GM13977 (cell line): ENCODE measurements around the gene HES3.

Experiments used
- DNase-seq: peaks from one replicate; pipeline ENCODE4 v3.0.0; 2012; ENCODE audit warnings: low spot score
- in situ Hi-C: fragments of 300-500 bp; cut with MboI; formaldehyde crosslinking; loops from one replicate; pipeline ENCODE4 v1.12.0; 2022; ENCODE audit warnings: low sequenced_read_pairs, low pct_unique_long_range_greater_than_20kb, mixed read lengths, inconsistent platforms; ENCODE audit not compliant: unreplicated experiment
- TF ChIP-seq, protein P1 (sequence below): IDR thresholded peaks from 2 replicates; pipeline ENCODE4 v1.5.1; 2012; ENCODE audit warnings: mild to moderate bottlenecking, control low read depth; ENCODE audit not compliant: insufficient read depth; ENCODE audit errors: extremely low read depth, missing control alignments

HES3 gene

GRCh38 chr1:6263716-6264115, 19.7 kb downstream of the HES3 start:
- DNase-seq, result no peak
- TF ChIP-seq, protein P1, sequence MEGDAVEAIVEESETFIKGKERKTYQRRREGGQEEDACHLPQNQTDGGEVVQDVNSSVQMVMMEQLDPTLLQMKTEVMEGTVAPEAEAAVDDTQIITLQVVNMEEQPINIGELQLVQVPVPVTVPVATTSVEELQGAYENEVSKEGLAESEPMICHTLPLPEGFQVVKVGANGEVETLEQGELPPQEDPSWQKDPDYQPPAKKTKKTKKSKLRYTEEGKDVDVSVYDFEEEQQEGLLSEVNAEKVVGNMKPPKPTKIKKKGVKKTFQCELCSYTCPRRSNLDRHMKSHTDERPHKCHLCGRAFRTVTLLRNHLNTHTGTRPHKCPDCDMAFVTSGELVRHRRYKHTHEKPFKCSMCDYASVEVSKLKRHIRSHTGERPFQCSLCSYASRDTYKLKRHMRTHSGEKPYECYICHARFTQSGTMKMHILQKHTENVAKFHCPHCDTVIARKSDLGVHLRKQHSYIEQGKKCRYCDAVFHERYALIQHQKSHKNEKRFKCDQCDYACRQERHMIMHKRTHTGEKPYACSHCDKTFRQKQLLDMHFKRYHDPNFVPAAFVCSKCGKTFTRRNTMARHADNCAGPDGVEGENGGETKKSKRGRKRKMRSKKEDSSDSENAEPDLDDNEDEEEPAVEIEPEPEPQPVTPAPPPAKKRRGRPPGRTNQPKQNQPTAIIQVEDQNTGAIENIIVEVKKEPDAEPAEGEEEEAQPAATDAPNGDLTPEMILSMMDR, result no peak
- in situ Hi-C loops, result no loop called here

- no peak for DNase-seq
- in situ Hi-C loops, result no loop called here
Observed at GRCh38 chr1:6265151-6265550, 21.2 kb downstream of the HES3 start.

GRCh38 chr1:6266641-6267040, 22.7 kb downstream of the HES3 start:
- in situ Hi-C loops, result no loop called here
- TF ChIP-seq, protein P1, result no peak
- DNase-seq, result no peak

More at GRCh38 chr1:6265151-6265550, 21.2 kb downstream of the HES3 start:
- TF ChIP-seq, protein P1, result no peak

GRCh38 chr1:6267686-6268322, 23.8 kb downstream of the HES3 start:
- no peak for DNase-seq
- TF ChIP-seq, protein P1, result no peak
- in situ Hi-C loops, result no loop called here

- in situ Hi-C loops, result no loop called here
- TF ChIP-seq, protein P1, result no peak
- DNase-seq, result no peak
Observed at GRCh38 chr1:6268415-6268814, 24.4 kb downstream of the HES3 start.

GRCh38 chr1:6269296-6269695, 25.3 kb downstream of the HES3 start:
- no peak for DNase-seq
- TF ChIP-seq, protein P1, result no peak
- in situ Hi-C loops, result no loop called here
